Gastrocnemius medialis (tissue), 4 donors: ENCODE results near the gene IGF1R.

Experiments
- POLR2A ChIP-seq, 2 donors: fragments of 450-650 bp; IDR thresholded peaks; one replicate each; pipeline ENCODE4 v1.6.1; 2017; ENCODE audit warnings: antibody characterized with exemption in 2 of 2, mild to moderate bottlenecking in 2 of 2, moderate library complexity in 2 of 2
- TF ChIP-seq, protein P1 (sequence below), 5 experiments: fragments of 450-650 bp in 3 of 5; fragments of 200-600 bp in 2 of 5; sonication (generic) in 2 of 5; IDR thresholded peaks in 4 of 5; conservative IDR thresholded peaks in 1 of 5; 1 replicate in 4 of 5; 2 replicates in 1 of 5; pipeline ENCODE4 v1.5.1; 2016 to 2019; ENCODE audit warnings: antibody characterized with exemption in 5 of 5, mild to moderate bottlenecking in 3 of 5, moderate library complexity in 3 of 5

DNA sequence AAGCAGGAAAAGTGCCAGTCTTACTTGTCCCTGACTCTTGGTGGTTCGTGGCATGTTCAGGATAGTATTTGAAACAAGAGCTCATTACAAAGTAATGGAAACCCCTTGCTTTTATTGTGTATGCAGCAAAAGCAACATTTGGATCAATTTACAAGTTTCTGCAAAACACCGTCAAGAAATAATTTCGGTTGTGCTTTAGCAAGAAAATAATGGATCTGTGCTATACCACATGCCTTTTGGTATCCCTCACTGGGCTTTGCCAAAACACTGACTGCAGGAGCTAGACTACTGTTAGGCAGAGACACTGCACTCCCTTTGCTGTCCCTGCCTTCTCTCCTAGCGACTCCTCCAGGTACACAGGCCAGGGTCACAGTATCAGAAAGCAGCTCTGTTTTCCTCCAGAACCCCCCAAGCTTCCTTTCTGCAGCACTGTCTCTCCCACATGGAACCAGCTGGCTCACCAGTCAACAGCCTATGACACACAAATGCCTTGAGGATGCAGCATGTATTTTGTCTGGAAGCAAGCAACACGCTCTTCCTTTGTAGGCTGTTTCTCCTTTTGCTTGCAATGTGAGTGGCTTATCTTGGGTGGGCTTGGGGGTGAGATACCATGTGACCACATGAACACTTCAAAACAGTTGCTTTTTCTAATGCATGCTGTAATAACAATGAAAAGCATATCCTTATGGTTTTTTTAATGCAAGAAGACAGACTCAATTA is 247.8 kb downstream of the IGF1R start:
- TF ChIP-seq, protein P1, sequence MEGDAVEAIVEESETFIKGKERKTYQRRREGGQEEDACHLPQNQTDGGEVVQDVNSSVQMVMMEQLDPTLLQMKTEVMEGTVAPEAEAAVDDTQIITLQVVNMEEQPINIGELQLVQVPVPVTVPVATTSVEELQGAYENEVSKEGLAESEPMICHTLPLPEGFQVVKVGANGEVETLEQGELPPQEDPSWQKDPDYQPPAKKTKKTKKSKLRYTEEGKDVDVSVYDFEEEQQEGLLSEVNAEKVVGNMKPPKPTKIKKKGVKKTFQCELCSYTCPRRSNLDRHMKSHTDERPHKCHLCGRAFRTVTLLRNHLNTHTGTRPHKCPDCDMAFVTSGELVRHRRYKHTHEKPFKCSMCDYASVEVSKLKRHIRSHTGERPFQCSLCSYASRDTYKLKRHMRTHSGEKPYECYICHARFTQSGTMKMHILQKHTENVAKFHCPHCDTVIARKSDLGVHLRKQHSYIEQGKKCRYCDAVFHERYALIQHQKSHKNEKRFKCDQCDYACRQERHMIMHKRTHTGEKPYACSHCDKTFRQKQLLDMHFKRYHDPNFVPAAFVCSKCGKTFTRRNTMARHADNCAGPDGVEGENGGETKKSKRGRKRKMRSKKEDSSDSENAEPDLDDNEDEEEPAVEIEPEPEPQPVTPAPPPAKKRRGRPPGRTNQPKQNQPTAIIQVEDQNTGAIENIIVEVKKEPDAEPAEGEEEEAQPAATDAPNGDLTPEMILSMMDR (IDR thresholded peaks at IDR 0.05 in 4 of 5, conservative IDR thresholded peaks at IDR 0.05 in 1 of 5), result no peak
- no peak for TF ChIP-seq POLR2A (IDR thresholded peaks at IDR 0.05)
